Transverse colon (tissue), 4 donors: Measurements from ENCODE around the gene SINHCAF.

Experiments used
- CTCF ChIP-seq, 5 experiments: fragments of 200-600 bp in 3 of 5; fragments of 450-650 bp in 2 of 5; sonication (generic) in 3 of 5; IDR thresholded peaks; 1 replicate in 2 of 5; 2 replicates in 3 of 5; pipeline ENCODE4 v1.5.1; 2016 to 2017; ENCODE audit warnings: antibody characterized with exemption in 5 of 5, inconsistent platforms in 3 of 5, mild to moderate bottlenecking in 2 of 5, moderate library complexity in 1 of 5
- EP300 ChIP-seq: sonication (generic); formaldehyde crosslinking; IDR thresholded peaks from one replicate; pipeline ENCODE4 v1.6.1; 2017; ENCODE audit warnings: antibody characterized with exemption, low read depth
- POLR2A ChIP-seq: fragments of 450-650 bp; IDR thresholded peaks from one replicate; pipeline ENCODE4 v1.6.1; 2016; ENCODE audit warnings: antibody characterized with exemption, mild to moderate bottlenecking, moderate library complexity
- POLR2AphosphoS5 ChIP-seq, 3 donors: sonication (generic); formaldehyde crosslinking; IDR thresholded peaks; one replicate each; pipeline ENCODE4 v1.6.1; 2016; ENCODE audit warnings: antibody characterized with exemption in 3 of 3

GRCh38 chr12:31246470-31246850, 79.5 kb downstream of the SINHCAF start:
- no peak for TF ChIP-seq CTCF (IDR thresholded peaks at IDR 0.05)
- TF ChIP-seq POLR2A: no peak
- no peak for TF ChIP-seq EP300
- no peak for TF ChIP-seq POLR2AphosphoS5 (IDR thresholded peaks at IDR 0.05)
